ENCODE results near the gene NCK1. TPM values are rescaled to one million over a fixed set of nuclear protein-coding genes. Genes with fewer than 3 reads are reported as not detected.

Gene NCK1
- total and polyA plus RNA-seq, 2 donors (not counting 1 experiment from before 2014, with no cell fraction given), result 59.5 to 62.7 TPM

- Histone ChIP-seq H3K9ac (ENCODE audit: insufficient read depth, low read length) (no peak overlapping the region), H3K4me2 (ENCODE audit: extremely low read depth, insufficient read depth, low read length) (no peak overlapping the region), H3K36me3 (ENCODE audit: control insufficient read depth, insufficient read depth, low read length) (no peaks in the 10 kb centered on the region), H3K79me2 (ENCODE audit: control insufficient read depth, insufficient read depth, low read length) (no peaks in the 10 kb centered on the region), H3K27ac (ENCODE audit: insufficient read depth, low read length) (no peak overlapping the region), H4K20me1 (ENCODE audit: control insufficient read depth, extremely low read depth, insufficient read depth, low read length) (no peaks in the 10 kb centered on the region), H3K9me3 (ENCODE audit: control insufficient read depth, insufficient read depth, low read depth, low read length) (no peaks in the 10 kb centered on the region), H3K27me3 (ENCODE audit: control insufficient read depth, insufficient read depth, low read length) (no peaks in the 10 kb centered on the region), H2AFZ (ENCODE audit: low read length) (no peak overlapping the region), H3K4me1 (ENCODE audit: control insufficient read depth, extremely low read depth, insufficient read depth, low read length) (peaks cover 7% of the 10 kb centered on the region), H3K4me3 (replicated peaks in 1 of 4; ENCODE audit: control extremely low read depth in 1 of 4, insufficient read depth in 1 of 4, low read depth in 3 of 4, low read length in 4 of 4) (no peak overlapping the region)
- no peak for DNase-seq (ENCODE audit: low read depth in 2 of 2)
- no peak for TF ChIP-seq EZH2 (IDR thresholded peaks at IDR 0.05; ENCODE audit: low read length, missing control alignments)
- no peak for TF ChIP-seq CTCF (conservative IDR thresholded peaks at IDR 0.05 in 1 of 2, IDR thresholded peaks at IDR 0.05 in 1 of 2; ENCODE audit: low read depth in 1 of 2, low read length in 2 of 2)
These were observed 30.5 kb upstream of the NCK1 start for GRCh38 chr3:136831461-136831860.

GRCh38 chr3:136835089-136835812, 26.8 kb upstream of the NCK1 start:
- TF ChIP-seq EZH2 (IDR thresholded peaks at IDR 0.05; ENCODE audit: low read length, missing control alignments) (no peak), CTCF (conservative IDR thresholded peaks at IDR 0.05 in 1 of 2, IDR thresholded peaks at IDR 0.05 in 1 of 2; ENCODE audit: low read depth in 1 of 2, low read length in 2 of 2) (no peak)
- no peak overlapping the region for H2AFZ ChIP-seq (ENCODE audit: low read length)
- no peaks in the 10 kb centered on the region for H3K36me3 ChIP-seq (ENCODE audit: control insufficient read depth, insufficient read depth, low read length)
- no peaks in the 10 kb centered on the region for H3K27me3 ChIP-seq (ENCODE audit: control insufficient read depth, insufficient read depth, low read length)
- no peak overlapping the region for H3K4me3 ChIP-seq (replicated peaks in 1 of 4; ENCODE audit: control extremely low read depth in 1 of 4, insufficient read depth in 1 of 4, low read depth in 3 of 4, low read length in 4 of 4)
- H3K4me2 ChIP-seq (ENCODE audit: extremely low read depth, insufficient read depth, low read length), result no peak overlapping the region
- H3K9me3 ChIP-seq (ENCODE audit: control insufficient read depth, insufficient read depth, low read depth, low read length), result no peaks in the 10 kb centered on the region
- H3K79me2 ChIP-seq (ENCODE audit: control insufficient read depth, insufficient read depth, low read length), result no peaks in the 10 kb centered on the region
- no peak overlapping the region for H3K9ac ChIP-seq (ENCODE audit: insufficient read depth, low read length)
- no peak overlapping the region for H3K27ac ChIP-seq (ENCODE audit: insufficient read depth, low read length)
- peaks cover 15% of the 10 kb centered on the region for H3K4me1 ChIP-seq (ENCODE audit: control insufficient read depth, extremely low read depth, insufficient read depth, low read length)
- H4K20me1 ChIP-seq (ENCODE audit: control insufficient read depth, extremely low read depth, insufficient read depth, low read length), result no peaks in the 10 kb centered on the region
- DNase-seq (ENCODE audit: low read depth in 2 of 2), result peak in 1 of 2 donors; percentile 9

- H3K27me3 ChIP-seq (ENCODE audit: control insufficient read depth, insufficient read depth, low read length), result no peaks in the 10 kb centered on the region
- H3K79me2 ChIP-seq (ENCODE audit: control insufficient read depth, insufficient read depth, low read length), result no peaks in the 10 kb centered on the region
- peaks cover 15% of the 10 kb centered on the region for H3K4me1 ChIP-seq (ENCODE audit: control insufficient read depth, extremely low read depth, insufficient read depth, low read length)
- DNase-seq (ENCODE audit: low read depth in 2 of 2), result peak; percentile 24 to 30
- H3K9me3 ChIP-seq (ENCODE audit: control insufficient read depth, insufficient read depth, low read depth, low read length), result no peaks in the 10 kb centered on the region
- H3K36me3 ChIP-seq (ENCODE audit: control insufficient read depth, insufficient read depth, low read length), result no peaks in the 10 kb centered on the region
- TF ChIP-seq CTCF (conservative IDR thresholded peaks at IDR 0.05 in 1 of 2, IDR thresholded peaks at IDR 0.05 in 1 of 2; ENCODE audit: low read depth in 1 of 2, low read length in 2 of 2), result no peak
- TF ChIP-seq EZH2 (IDR thresholded peaks at IDR 0.05; ENCODE audit: low read length, missing control alignments), result no peak
- no peak overlapping the region for H3K4me3 ChIP-seq (replicated peaks in 1 of 4; ENCODE audit: control extremely low read depth in 1 of 4, insufficient read depth in 1 of 4, low read depth in 3 of 4, low read length in 4 of 4)
- H2AFZ ChIP-seq (ENCODE audit: low read length), result no peak overlapping the region
- H4K20me1 ChIP-seq (ENCODE audit: control insufficient read depth, extremely low read depth, insufficient read depth, low read length), result no peaks in the 10 kb centered on the region
- no peak overlapping the region for H3K27ac ChIP-seq (ENCODE audit: insufficient read depth, low read length)
- H3K4me2 ChIP-seq (ENCODE audit: extremely low read depth, insufficient read depth, low read length), result no peak overlapping the region
- H3K9ac ChIP-seq (ENCODE audit: insufficient read depth, low read length), result no peak overlapping the region
These were observed 26.0 kb upstream of the NCK1 start for GRCh38 chr3:136835813-136836510.

Data from fibroblast of lung (primary cell).